ENCODE measurements around the gene TBX19. TPM values are rescaled to one million over a fixed set of nuclear protein-coding genes. Genes with fewer than 3 reads are reported as not detected.

The TBX19 gene
- total and polyA plus RNA-seq, 2 donors (not counting 1 experiment from before 2014, with no cell fraction given), result 6.3 to 7.0 TPM

DNA sequence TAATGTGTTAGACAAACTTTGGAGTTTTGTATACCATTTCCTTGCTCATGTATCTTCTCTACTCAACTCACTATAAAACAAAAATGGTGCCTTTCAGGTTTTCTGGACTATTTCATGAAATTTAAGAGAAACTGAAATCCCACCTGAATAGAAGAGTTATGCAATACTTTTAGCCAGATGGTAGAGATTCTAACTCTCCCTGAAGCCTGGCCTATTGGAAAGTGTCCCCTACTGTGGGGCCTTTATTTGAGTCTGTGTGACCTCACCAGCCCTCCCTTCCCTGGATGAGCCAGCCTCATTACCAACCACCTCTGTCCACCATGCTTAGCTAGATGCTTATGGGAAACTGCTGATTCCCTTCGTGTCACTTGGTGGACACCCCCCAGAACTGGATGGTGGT, 35.5 kb downstream of the TBX19 start:
- POLR2A ChIA-PET, result no interaction called here
- H3K4me1 ChIP-seq (ENCODE audit: control insufficient read depth in 2 of 2, insufficient read depth in 2 of 2, low read length in 2 of 2), result no peaks in the 10 kb centered on the region
- intact Hi-C loops (cut with micrococcal nuclease), result no loop called here
- no peak overlapping the region for H3K4me2 ChIP-seq (replicated peaks; ENCODE audit: low read depth, low read length, poor library complexity, severe bottlenecking)
- H3K27me3 ChIP-seq (replicated peaks in 1 of 4; ENCODE audit: control extremely low read depth in 1 of 4, control insufficient read depth in 3 of 4, insufficient read depth in 4 of 4, low read length in 3 of 4), result no peaks in the 10 kb centered on the region
- Mint-ChIP-seq H3K27me3 (no peaks in the 10 kb centered on the region), H3K4me1 (no peaks in the 10 kb centered on the region), H3K9me3 (ENCODE audit: insufficient read depth) (no peaks in the 10 kb centered on the region), H3K4me3 (no peak overlapping the region), H3K27ac (no peak overlapping the region)
- no peaks in the 10 kb centered on the region for H3K79me2 ChIP-seq (ENCODE audit: control insufficient read depth, insufficient read depth, low read length)
- H4K20me1 ChIP-seq (ENCODE audit: control insufficient read depth, insufficient read depth, low read length, poor library complexity, severe bottlenecking), result no peaks in the 10 kb centered on the region
- no peak overlapping the region for H3K27ac ChIP-seq (ENCODE audit: low read length in 2 of 2)
- H3K9ac ChIP-seq (ENCODE audit: low read length), result no peak overlapping the region
- ATAC-seq (ENCODE audit: low read depth) (no peak), DNase-seq (no peak)
- H3K36me3 ChIP-seq (replicated peaks in 1 of 2; ENCODE audit: control extremely low read depth in 1 of 2, control insufficient read depth in 1 of 2, extremely low read depth in 1 of 2, insufficient read depth in 2 of 2, low read length in 1 of 2), result peaks cover 0 to 5% of the 10 kb centered on the region in 2 experiments
- H3K9me3 ChIP-seq (ENCODE audit: control extremely low read depth in 1 of 3, control insufficient read depth in 2 of 3, insufficient read depth in 1 of 3, low read length in 2 of 3), result no peaks in the 10 kb centered on the region
- WGBS (ENCODE audit: insufficient coverage), result no CpG with 5 or more reads among the region's 1 CpG
- no peak for TF ChIP-seq EZH2 (IDR thresholded peaks at IDR 0.05; ENCODE audit: borderline replicate concordance, insufficient read depth, low read depth, low read length, poor library complexity, severe bottlenecking)
- TF ChIP-seq, protein P1, sequence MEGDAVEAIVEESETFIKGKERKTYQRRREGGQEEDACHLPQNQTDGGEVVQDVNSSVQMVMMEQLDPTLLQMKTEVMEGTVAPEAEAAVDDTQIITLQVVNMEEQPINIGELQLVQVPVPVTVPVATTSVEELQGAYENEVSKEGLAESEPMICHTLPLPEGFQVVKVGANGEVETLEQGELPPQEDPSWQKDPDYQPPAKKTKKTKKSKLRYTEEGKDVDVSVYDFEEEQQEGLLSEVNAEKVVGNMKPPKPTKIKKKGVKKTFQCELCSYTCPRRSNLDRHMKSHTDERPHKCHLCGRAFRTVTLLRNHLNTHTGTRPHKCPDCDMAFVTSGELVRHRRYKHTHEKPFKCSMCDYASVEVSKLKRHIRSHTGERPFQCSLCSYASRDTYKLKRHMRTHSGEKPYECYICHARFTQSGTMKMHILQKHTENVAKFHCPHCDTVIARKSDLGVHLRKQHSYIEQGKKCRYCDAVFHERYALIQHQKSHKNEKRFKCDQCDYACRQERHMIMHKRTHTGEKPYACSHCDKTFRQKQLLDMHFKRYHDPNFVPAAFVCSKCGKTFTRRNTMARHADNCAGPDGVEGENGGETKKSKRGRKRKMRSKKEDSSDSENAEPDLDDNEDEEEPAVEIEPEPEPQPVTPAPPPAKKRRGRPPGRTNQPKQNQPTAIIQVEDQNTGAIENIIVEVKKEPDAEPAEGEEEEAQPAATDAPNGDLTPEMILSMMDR (IDR thresholded peaks at IDR 0.05), result no peak
- CTCF ChIA-PET, result no interaction called here
- H2AFZ ChIP-seq (ENCODE audit: insufficient read depth, low read depth, low read length, poor library complexity, severe bottlenecking), result no peak overlapping the region
- H3K4me3 ChIP-seq (ENCODE audit: control extremely low read depth in 1 of 5, extremely low read depth in 1 of 5, insufficient read depth in 1 of 5, low read depth in 2 of 5, low read length in 4 of 5), result no peak overlapping the region

DNA sequence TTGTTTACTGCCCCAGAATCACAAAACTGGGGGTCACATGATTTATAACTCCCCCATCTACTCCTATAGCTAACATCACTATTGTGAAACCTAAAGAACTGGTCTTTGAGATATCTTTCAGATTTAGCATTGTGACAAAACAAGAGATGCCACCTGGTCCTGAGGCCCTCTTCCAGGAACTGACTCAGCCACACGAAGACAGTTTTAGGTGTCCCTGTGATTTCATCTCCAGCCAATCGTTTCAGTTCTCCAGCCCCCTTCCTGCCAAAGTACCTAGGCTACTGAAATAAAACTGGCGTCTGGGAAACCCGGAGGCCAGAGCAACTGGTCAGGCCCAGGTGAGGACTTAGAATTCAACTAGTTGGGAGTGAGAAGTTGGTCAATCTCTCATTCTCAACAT, 36.6 kb downstream of the TBX19 start:
- TF ChIP-seq, protein P1 (IDR thresholded peaks at IDR 0.05), result no peak
- no peak for TF ChIP-seq EZH2 (IDR thresholded peaks at IDR 0.05; ENCODE audit: borderline replicate concordance, insufficient read depth, low read depth, low read length, poor library complexity, severe bottlenecking)
- Histone ChIP-seq H3K4me1 (ENCODE audit: control insufficient read depth in 2 of 2, insufficient read depth in 2 of 2, low read length in 2 of 2) (no peaks in the 10 kb centered on the region), H3K27me3 (replicated peaks in 1 of 4; ENCODE audit: control extremely low read depth in 1 of 4, control insufficient read depth in 3 of 4, insufficient read depth in 4 of 4, low read length in 3 of 4) (no peaks in the 10 kb centered on the region), H3K27ac (ENCODE audit: low read length in 2 of 2) (no peak overlapping the region), H2AFZ (ENCODE audit: insufficient read depth, low read depth, low read length, poor library complexity, severe bottlenecking) (no peak overlapping the region), H3K9me3 (ENCODE audit: control extremely low read depth in 1 of 3, control insufficient read depth in 2 of 3, insufficient read depth in 1 of 3, low read length in 2 of 3) (no peaks in the 10 kb centered on the region), H3K4me3 (ENCODE audit: control extremely low read depth in 1 of 5, extremely low read depth in 1 of 5, insufficient read depth in 1 of 5, low read depth in 2 of 5, low read length in 4 of 5) (no peak overlapping the region), H3K4me2 (replicated peaks; ENCODE audit: low read depth, low read length, poor library complexity, severe bottlenecking) (no peak overlapping the region), H3K79me2 (ENCODE audit: control insufficient read depth, insufficient read depth, low read length) (no peaks in the 10 kb centered on the region), H3K9ac (ENCODE audit: low read length) (no peak overlapping the region), H3K36me3 (replicated peaks in 1 of 2; ENCODE audit: control extremely low read depth in 1 of 2, control insufficient read depth in 1 of 2, extremely low read depth in 1 of 2, insufficient read depth in 2 of 2, low read length in 1 of 2) (peaks cover 0 to 5% of the 10 kb centered on the region in 2 experiments), H4K20me1 (ENCODE audit: control insufficient read depth, insufficient read depth, low read length, poor library complexity, severe bottlenecking) (no peaks in the 10 kb centered on the region)
- H3K4me3 Mint-ChIP-seq, result no peak overlapping the region
- H3K27me3 Mint-ChIP-seq, result no peaks in the 10 kb centered on the region
- ATAC-seq (ENCODE audit: low read depth) (no peak), DNase-seq (no peak)
- WGBS (ENCODE audit: insufficient coverage), result 100% methylated on average over 2 of the region's 4 CpGs
- H3K27ac Mint-ChIP-seq, result no peak overlapping the region
- POLR2A ChIA-PET, result no interaction called here
- no peaks in the 10 kb centered on the region for H3K4me1 Mint-ChIP-seq
- no peaks in the 10 kb centered on the region for H3K9me3 Mint-ChIP-seq (ENCODE audit: insufficient read depth)
- intact Hi-C loops (cut with micrococcal nuclease), result no loop called here
- CTCF ChIA-PET, result interaction anchor here (1.4 kb wide), 1 partner anchor 25 kb away, joined by 4 read pairs; no protein-coding TSS in a partner anchor
